ENCODE data around the gene PRKAR2B. TPM values are rescaled to one million over a fixed set of nuclear protein-coding genes. Genes with fewer than 3 reads are reported as not detected.

PRKAR2B gene
- total and polyA plus RNA-seq, 8 donors, result 4.3 to 15.0 (median 11.9) TPM

DNA sequence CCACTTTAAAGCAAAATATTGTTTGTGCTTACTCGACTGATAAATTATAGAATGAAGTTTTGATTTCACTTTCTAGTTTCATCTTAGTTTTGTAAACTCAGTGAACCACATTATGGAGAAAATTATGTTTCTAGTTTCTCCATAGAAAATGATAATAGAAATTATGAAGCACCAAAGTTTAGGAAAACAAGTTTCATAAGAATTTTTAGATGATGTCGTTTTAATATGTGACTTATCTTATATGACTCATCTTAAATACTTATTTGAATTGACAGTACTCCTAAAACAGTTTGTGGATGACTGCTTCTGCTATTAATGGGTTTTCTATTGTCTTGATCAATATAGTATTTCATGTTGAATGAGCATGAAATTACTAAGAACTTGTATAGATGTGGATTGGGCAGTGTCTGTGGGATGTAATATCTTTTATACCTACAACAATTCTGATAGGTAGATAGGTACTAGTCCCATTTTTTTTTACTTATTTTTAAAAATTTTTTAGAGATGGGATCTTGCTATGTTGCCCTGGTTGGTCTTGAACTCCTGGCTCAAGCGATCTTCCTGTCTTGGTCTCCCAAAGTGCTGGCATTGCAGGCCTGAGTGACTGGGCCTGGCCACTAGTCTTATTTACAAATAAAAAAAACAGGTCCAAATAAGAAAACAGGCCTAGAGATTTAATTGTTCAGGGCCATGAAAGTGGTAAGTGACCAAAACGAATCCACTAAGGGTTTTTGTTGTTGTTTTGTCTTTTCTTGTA, 127.9 kb downstream of the PRKAR2B start:
- no peaks in the 10 kb centered on the region for H3K27me3 ChIP-seq
- no peak overlapping the region for H3K27ac ChIP-seq
- peaks cover 0 to 54% of the 10 kb centered on the region in 2 donors for H3K4me1 ChIP-seq
- TF ChIP-seq, protein P1, sequence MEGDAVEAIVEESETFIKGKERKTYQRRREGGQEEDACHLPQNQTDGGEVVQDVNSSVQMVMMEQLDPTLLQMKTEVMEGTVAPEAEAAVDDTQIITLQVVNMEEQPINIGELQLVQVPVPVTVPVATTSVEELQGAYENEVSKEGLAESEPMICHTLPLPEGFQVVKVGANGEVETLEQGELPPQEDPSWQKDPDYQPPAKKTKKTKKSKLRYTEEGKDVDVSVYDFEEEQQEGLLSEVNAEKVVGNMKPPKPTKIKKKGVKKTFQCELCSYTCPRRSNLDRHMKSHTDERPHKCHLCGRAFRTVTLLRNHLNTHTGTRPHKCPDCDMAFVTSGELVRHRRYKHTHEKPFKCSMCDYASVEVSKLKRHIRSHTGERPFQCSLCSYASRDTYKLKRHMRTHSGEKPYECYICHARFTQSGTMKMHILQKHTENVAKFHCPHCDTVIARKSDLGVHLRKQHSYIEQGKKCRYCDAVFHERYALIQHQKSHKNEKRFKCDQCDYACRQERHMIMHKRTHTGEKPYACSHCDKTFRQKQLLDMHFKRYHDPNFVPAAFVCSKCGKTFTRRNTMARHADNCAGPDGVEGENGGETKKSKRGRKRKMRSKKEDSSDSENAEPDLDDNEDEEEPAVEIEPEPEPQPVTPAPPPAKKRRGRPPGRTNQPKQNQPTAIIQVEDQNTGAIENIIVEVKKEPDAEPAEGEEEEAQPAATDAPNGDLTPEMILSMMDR (IDR thresholded peaks at IDR 0.05), result no peak
- H3K36me3 ChIP-seq, result no peaks in the 10 kb centered on the region
- ATAC-seq, result no peak
- intact Hi-C loops (cut with DNase I), result no loop called here
- H3K4me3 ChIP-seq, result no peak overlapping the region
- H3K9me3 ChIP-seq, result no peaks in the 10 kb centered on the region
- DNase-seq, result no peak

DNA sequence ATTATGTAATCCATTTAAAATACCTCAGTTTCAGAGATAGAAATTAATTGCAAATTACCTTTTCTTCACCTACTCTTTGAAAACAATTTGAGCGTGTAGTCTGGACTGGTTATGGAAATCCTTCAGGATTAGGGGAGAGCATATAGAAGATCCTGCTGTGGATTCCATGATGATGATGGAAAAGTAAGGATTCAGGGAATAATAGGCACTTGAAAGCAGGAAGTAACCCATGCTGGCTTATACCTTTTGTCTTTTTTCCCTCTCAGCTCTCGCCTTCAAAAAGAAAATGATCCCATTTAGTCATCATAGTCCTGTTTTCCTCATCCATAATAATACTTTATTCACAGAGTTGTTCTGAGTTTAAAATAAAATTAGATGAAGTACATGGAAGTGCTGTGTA, 128.7 kb downstream of the PRKAR2B start:
- H3K27ac ChIP-seq, result peak overlapping the region in 1 of 2 donors; percentile 35

DNA sequence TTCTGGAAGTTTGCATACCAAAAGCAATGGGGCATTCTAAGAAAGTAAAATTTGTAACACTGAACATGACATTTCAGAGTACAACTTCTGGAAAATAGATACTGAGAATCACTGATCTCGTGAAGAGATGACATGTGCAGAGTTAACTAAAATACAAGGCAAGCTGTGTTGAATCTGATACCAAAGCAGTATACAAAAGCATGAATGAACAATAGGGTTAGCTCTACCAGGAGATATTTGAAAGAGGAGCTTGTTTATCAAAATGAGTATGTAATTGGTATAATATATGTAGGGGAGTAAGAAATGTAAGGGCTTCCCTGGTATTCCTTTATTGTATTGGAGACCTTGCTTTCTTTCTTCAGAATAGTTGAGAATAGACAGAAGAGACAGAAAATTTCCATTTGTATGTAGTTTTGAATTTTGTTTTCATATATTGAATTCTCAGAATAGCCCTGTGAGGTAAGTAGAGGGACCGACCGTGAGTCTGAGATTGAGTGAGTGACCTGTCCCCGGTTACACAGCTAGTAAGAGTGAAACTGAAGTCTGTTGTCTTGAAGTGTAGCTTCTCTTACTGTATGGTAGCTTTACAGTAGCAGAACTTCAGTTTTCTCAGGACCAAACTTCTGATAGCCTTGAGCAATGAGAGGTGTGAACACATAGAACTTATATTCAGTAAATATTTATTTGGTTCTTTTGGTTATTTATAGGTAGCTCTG, 129.3 kb downstream of the PRKAR2B start:
- peaks cover 0 to 58% of the 10 kb centered on the region in 2 donors for H3K4me1 ChIP-seq
- no peak for ATAC-seq
- intact Hi-C loops (cut with DNase I), result no loop called here

More for the DNA sequence above, 128.7 kb downstream of the PRKAR2B start:
- H3K4me3 ChIP-seq, result no peak overlapping the region
- intact Hi-C loops (cut with DNase I), result no loop called here
- DNase-seq, result no peak
- TF ChIP-seq, protein P1 (IDR thresholded peaks at IDR 0.05), result no peak
- ATAC-seq, result no peak
- H3K4me1 ChIP-seq, result peaks cover 0 to 58% of the 10 kb centered on the region in 2 donors
- H3K9me3 ChIP-seq, result no peaks in the 10 kb centered on the region
- H3K36me3 ChIP-seq, result no peaks in the 10 kb centered on the region
- no peaks in the 10 kb centered on the region for H3K27me3 ChIP-seq

DNA sequence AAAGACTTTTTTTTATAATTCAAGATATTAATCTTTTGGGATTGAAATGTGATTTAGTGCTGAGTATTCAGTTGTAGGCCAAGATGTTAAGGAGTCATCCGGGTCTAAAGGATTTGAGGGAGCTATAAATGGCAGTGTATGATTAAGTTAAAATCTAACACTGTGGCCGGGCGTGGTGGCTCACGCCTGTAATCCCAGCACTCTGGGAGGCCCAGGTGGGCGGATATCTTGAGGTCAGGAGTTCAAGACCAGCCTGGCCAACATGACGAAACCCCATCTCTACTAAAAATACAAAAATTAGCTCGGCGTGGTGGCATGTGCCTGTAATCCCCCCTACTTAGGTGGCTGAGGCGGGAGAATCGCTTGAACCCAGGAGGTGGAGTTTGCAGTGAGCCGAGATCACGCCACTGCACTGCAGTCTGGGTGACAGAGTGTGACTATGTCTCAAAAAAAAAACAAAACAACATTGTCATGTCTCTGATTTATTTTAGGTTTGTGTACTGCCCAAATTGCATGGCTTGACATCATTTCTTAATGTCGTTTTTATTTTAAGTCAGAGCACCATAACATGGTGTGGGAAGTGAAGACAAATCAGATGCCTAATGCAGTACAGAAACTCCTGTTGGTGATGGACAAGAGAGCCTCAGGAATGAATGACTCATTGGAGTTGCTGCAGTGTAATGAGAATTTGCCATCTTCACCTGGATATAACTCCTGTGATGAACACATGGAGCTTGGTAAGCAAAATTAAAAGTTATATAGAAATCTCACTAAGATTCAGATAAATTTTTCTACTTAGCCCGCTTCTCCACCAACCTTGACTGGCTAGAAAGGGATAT, 135.0 kb downstream of the PRKAR2B start:
- DNase-seq (no peak), ATAC-seq (peak; percentile 61)
- intact Hi-C loops (cut with DNase I), result no loop called here
- Histone ChIP-seq H3K9me3 (no peaks in the 10 kb centered on the region), H3K4me3 (no peak overlapping the region), H3K27me3 (no peaks in the 10 kb centered on the region), H3K27ac (peak overlapping the region; percentile 22 to 47), H3K36me3 (peaks cover 0 to 47% of the 10 kb centered on the region in 2 donors), H3K4me1 (peaks cover 0 to 35% of the 10 kb centered on the region in 2 donors)
- TF ChIP-seq, protein P1 (IDR thresholded peaks at IDR 0.05), result no peak

More for the DNA sequence above, 129.3 kb downstream of the PRKAR2B start:
- DNase-seq, result no peak
- TF ChIP-seq, protein P1 (IDR thresholded peaks at IDR 0.05), result no peak
- Histone ChIP-seq H3K27me3 (no peaks in the 10 kb centered on the region), H3K4me3 (no peak overlapping the region), H3K36me3 (no peaks in the 10 kb centered on the region), H3K27ac (peak overlapping the region in 1 of 2 donors; percentile 35), H3K9me3 (no peaks in the 10 kb centered on the region)
